Epithelial cell of prostate (primary cell): ENCODE results near the gene TRPM8.

Experiments
- DNase-seq: peaks from one replicate; pipeline ENCODE4 v3.0.0-alpha.2; 2011; ENCODE audit warnings: low read depth, low spot score
- H3K27ac ChIP-seq: fragments of 450-650 bp; 2 replicates; pipeline ENCODE4 v1.5.1; 2017; ENCODE audit warnings: mild to moderate bottlenecking

The TRPM8 gene

GRCh38 chr2:233996461-233996860 lies 79.3 kb downstream of the TRPM8 start:
- no peak for DNase-seq
- H3K27ac ChIP-seq = no peak overlapping the region

DNA sequence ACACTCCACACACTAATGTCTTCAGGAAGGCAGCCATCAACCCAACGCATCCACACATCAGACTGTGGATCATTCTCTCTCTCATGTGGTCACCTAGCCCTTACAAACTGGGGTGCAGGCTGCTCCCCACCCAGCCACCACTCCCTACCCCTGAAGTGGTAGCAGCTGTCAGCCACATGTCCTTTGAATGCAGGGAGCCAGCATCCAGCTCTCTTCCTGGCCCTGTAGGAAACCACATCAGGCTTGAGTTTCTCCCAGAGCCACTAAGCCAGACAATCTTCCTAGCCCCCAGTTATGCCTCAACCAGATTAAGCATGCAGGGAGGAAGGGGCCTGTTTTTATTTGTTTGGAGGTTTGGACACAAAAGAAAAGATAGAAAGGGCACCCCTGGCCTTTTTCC lies 80.5 kb downstream of the TRPM8 start:
- H3K27ac ChIP-seq = no peak overlapping the region
- no peak for DNase-seq

DNA sequence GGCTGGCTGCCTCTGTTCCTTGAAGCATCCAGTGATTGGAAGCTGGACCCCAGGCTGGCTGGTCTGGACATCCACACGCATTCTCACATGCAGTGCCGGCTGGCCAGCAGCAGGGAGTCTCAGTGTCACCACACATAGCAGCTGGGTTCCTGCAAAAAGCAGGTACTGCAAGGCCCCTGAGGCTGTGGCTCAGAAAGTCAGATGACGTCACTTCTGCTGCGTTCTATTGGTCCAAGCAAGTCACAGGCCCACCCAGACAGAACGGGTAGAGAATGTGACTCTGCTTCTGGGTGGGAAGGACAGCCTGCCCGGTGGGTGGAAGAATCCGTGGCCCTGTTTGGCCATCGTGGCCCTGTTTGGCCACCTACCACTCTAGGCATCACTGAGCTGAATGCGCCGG lies 82.0 kb downstream of the TRPM8 start:
- no peak overlapping the region for H3K27ac ChIP-seq
- no peak for DNase-seq

DNA sequence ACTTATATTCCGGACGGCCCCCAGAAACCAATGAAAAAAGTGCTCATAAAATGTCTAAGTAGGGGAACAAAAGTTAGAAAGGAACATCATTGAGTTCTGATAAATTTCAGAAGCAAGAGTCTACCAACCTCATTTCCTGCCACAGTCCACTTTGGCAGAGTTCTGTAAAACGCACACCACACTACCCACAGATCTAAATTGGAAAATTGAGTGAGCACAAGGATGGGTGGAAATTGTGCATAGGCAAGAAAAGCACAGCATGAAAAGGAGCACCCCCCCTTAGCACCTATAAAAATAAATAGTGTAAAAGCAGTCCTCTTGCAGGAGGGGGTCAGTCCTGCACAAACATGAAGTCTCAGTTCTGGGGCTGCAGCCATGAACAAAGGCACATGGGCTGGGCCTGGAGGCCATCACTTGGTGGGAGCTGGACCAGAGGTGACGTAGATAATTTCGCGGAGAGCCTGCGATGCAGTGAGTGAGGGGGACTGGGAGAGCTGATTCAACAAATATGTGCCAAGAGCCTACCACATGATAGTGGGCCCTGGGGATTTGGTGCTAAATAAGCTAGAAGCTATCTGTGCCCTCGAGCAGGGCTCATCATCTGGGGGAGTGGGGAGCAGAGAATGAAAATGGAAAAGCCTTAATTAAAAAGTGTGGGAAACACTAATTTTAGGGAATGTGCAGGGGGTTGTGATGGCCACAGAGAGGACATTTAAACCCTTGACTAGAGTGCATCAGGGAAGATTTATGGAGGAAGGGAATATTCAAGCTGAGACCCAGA lies 84.4 kb downstream of the TRPM8 start:
- H3K27ac ChIP-seq = no peak overlapping the region
- no peak for DNase-seq

DNA sequence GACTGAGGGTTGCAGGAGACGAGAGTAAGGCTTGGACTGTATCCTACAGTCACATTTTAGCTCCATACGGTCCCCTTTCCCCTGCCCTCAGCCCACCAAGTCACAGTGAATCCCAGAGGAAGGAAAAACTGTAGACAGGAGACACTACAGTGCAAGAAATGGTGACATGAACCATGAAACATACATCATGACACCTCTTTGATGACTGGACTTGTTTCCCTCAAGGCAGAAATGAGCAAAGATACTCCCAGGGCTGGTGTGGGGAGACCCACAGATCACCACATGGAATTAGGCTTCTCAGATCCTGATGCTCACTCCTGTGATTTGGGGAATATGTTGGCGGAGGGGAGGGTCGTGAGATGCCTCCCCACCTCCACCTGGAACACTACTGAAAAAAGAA lies 85.1 kb downstream of the TRPM8 start:
- no peak for DNase-seq
- no peak overlapping the region for H3K27ac ChIP-seq

DNA sequence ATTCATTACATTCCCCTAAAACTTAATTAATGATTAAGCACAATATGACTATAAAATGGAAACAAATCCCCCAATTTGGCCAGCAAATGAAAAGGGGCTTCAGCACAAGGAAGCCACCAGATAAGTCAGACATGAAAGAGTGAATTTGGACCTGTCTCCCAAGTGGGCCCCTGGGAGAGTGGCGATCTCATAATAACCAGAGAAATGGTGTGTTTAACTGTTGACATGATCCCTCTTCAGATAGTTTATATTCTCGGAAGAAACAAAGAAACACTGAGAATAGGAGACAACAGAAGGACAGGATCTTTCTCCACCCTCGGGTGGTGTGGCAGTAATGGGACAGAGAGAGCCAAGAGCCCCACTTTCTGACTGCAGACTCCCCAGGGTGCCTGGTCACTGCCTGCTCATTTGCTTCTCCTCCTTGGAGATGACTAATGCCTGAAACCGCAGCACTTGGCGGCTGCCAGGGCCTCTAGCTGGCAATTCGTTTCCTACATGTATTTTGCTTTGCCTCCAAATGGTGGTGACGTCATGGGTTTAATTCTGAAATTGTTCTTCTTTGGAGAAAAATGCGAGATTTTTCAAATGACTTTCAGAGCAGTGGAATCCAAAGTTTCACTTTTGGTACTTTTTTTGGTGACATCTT lies 86.9 kb downstream of the TRPM8 start:
- DNase-seq = peak; percentile 46
- H3K27ac ChIP-seq = no peak overlapping the region

GRCh38 chr2:234005126-234005525 lies 88.0 kb downstream of the TRPM8 start:
- DNase-seq = no peak

DNA sequence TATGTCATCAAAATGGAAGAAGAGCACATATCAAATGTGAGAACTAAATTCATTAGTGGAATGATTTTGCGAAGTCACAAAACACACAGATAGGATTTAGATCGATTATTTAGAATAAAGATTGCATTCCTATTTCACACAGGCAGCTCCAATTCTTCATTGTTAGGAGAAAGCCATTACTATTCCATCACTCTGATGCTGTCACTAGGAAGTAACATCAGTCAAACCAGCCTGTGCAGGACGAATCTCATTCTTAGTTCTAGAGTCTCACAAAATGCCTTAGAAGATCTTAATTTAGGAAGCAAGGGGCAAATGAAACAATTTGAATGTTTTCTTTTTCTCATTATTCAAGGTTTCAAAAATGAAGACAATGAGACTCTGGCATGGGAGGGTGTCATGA lies 89.3 kb downstream of the TRPM8 start:
- DNase-seq = no peak
- H3K27ac ChIP-seq = no peak overlapping the region

More at GRCh38 chr2:234005126-234005525, 88.0 kb downstream of the TRPM8 start:
- no peak overlapping the region for H3K27ac ChIP-seq

GRCh38 chr2:234014427-234014826 lies 97.3 kb downstream of the TRPM8 start:
- DNase-seq = no peak
- H3K27ac ChIP-seq = no peak overlapping the region

- H3K27ac ChIP-seq = no peak overlapping the region
- DNase-seq = no peak
Measured at GRCh38 chr2:234015861-234016260, 98.7 kb downstream of the TRPM8 start.

DNA sequence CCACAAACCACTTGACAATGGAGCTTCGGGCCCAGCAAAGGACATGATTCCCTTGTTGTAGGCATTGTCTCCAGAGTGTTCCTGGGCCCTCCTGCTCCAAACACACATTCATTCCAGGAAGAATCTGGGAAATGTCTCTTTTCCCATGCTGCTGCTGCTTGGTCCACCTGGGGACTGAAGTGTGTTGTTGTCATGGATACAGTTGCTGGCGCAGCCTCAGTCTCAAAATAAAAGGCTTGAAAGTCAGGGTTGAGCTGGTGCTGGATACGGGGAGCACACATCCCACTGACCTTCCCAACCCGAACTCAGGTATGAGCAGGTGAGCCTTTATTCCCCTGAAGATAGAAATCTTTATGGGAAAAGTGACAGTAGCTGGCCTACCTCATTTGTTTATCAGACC lies 102.7 kb downstream of the TRPM8 start:
- DNase-seq = no peak
- H3K27ac ChIP-seq = no peak overlapping the region

DNA sequence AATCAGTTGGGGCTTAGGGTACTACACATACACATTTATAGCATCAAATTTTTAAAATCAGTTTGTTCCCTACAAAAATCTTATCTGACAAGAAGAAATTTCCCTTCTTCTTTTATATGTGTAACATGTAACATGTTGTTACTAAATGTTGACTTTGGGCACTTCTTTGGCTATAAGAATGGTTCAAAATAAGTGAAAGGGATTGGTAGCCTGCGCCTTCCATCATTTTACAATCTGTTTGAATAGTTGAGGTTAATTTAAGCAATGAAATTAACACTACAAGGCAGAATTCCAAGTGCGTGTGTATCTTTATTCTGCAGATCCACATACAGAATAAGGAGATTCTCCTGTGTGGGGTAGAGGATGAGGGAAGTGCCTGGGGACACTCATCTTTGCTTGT lies 103.2 kb downstream of the TRPM8 start:
- DNase-seq = no peak
- no peak overlapping the region for H3K27ac ChIP-seq

DNA sequence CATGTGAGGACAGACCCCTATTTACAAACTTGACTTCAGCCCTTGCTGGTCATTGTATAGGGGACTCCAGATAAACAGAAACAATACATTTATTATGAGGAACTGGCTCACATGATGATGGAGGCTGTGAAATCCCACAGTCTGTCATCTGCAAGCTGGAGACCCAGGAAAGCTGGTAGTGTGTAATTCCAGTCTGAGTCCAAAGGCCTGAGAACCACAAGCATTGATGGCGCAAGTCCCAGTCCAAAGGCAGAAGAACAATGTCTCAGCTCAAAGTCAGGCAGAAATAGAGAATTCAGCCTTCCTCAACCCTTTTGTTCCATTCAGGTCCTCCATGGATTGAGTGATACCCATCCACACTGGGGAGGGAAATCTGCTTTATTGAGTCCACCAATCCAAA lies 105.3 kb downstream of the TRPM8 start:
- DNase-seq = no peak
- no peak overlapping the region for H3K27ac ChIP-seq

- no peak overlapping the region for H3K27ac ChIP-seq
- no peak for DNase-seq
Measured at GRCh38 chr2:234024304-234024703, 107.1 kb downstream of the TRPM8 start.

DNA sequence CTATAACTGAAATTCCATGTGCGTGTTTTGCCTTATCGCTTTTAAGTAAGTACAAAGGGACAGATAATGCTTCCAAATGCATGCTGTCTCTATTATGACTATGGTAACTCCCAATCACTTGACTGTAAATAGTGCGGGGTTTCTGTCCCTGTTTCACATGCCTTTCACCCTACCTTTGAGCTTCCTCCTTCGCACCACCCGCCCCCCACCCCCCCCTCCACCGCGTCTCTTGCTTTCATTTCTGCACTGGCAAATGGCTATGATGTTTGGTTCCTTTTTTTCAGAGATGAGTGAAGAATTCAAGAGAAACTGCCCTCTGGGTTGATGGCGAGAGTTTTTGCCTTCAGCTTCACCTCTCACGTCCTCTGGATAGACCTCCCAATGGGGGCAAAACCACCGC lies 108.3 kb downstream of the TRPM8 start:
- H3K27ac ChIP-seq = no peak overlapping the region
- no peak for DNase-seq

- DNase-seq = no peak
- H3K27ac ChIP-seq = no peak overlapping the region
Measured at GRCh38 chr2:234025891-234026401, 108.8 kb downstream of the TRPM8 start.

DNA sequence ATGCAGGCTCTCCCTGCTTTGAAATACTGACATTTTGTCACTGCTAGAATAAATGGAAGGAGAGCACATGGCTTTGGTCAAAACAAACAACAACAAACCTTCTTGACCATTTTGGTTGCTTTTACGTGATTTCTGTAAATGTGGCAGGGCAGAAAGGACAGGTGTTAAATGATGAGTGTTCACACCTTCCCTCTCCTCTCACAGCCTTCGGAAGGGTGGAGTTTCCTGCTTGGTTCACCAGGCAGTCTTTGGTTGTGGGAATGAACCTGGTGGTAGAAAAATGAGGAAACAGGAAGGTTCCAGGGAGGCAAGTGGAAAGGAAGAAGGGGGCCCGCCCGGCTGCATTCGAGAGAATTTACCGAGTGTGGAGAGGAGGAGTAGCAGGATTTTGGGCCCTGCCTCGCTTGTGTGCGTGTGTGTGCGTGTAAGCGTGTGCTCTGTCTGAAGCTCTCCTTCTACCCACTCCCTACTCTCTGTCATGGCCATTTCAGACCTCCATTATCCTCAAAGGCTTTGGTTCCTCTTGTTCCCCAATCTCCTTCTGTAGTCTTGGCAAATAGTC lies 109.6 kb downstream of the TRPM8 start:
- DNase-seq = no peak
- H3K27ac ChIP-seq = no peak overlapping the region

DNA sequence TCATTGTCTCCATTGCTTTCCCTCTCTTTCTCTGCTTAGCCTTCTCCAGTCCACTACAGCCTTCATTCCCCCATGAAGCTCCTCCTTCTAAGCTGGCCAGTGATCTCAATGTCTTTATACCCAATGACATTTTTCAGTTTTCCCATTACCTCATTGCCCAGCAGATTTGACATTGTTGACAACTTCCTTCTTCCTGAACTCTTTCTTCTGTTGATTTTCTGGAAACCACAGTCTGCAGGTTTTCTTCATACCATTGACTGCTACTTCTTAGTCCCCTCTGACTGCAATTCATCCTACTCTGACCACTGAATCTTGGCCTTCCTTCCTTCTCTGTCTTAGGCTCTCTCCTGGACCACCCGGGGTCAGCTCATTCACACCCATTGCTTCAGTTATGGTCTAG lies 110.5 kb downstream of the TRPM8 start:
- DNase-seq = no peak
- no peak overlapping the region for H3K27ac ChIP-seq

DNA sequence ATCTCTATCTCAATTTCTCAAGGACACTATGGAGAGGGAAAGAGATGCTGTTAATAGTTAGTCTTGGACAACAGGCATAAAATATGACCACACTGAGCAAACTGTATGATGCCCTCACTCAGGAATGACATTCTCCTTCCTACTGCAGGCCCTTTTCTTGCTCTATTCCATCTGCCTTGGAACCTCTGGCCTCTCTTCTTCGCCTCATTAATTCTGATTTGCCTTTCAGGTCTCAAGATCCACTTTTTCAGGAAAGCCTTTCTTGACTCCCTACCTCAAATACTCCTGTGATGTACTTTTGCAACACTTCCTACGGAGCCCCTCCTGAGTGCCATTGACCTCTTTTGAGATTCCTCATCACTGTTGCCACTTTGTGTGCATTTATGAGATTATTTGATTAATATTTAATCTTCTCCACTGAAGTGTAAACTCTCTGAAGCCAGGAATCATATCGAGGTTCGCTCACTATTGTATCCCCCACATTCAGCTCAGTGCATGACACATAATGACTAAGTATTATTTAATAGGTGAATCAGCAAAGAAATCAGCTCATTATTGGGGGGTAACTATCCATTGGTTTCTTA lies 112.1 kb downstream of the TRPM8 start:
- DNase-seq = no peak
- H3K27ac ChIP-seq = no peak overlapping the region

DNA sequence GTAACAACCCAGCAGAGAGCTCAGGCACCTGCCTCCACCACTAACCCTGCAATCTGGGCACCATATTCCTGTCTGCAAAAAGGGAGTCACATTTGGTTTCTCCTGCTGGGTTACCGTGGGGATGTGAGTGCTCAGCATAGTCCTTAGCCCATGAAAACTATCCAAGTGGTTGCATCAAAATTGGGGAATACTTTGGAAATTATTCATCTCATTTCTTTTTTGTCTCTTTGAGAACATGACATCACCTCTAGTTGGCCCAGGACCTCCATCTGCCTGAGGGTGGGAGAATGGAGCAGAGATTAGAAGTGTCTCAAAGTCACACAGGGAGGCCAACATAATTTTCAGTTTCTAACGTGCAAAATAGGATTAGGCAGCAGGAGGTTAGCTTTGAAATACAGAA lies 114.0 kb downstream of the TRPM8 start:
- H3K27ac ChIP-seq = no peak overlapping the region
- DNase-seq = no peak

DNA sequence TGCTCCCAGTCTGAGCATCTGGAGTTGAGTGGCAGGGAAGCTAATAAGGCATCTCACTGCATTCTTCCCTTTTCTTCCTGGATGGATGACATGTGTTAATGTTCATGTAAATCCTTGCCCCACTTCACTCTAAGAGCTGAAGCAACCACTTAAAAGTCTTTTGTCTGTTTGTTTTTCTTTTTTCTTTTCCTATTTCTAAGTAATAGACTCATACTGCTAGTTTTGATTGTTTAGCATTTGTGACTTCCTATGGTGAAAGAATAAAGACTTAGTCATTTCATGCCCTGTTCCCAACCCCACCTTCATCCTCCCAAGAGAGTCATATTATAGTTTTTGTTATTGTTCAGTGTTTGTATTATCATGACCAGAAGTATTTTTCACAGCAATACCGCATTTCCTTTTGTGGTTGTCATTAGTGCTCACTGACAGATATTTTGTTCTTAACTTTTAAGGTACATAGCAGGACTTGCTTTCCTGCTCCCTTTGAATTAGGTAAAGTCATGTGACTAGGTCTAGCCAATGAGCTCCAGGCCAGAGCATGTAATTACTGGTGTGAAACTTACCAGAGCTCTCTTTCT lies 115.2 kb downstream of the TRPM8 start:
- peak overlapping the region; percentile 44 for H3K27ac ChIP-seq
- peak; percentile 60 for DNase-seq
